Neural progenitor cell (in vitro differentiated cells): ENCODE results near the gene CXCL9. TPM values are rescaled to one million over a fixed set of nuclear protein-coding genes. Genes with fewer than 3 reads are reported as not detected.

Source experiments
- DNase-seq: peaks from one replicate; pipeline ENCODE4 v3.0.0-alpha.2; 2016; ENCODE audit warnings: low spot score
- H2AFZ ChIP-seq: fragments of 200-600 bp; sonication (generic); replicated peaks from 2 replicates; pipeline ENCODE4 v1.6.1; 2016; ENCODE audit warnings: antibody characterized with exemption
- H3F3A ChIP-seq: fragments of 200-600 bp; sonication (generic); 2 replicates; pipeline ENCODE4 v1.6.1; 2016; ENCODE audit warnings: antibody characterized with exemption, low read depth
- H3K27ac ChIP-seq: fragments of 200-600 bp; sonication (generic); 2 replicates; pipeline ENCODE4 v1.5.1; 2016; ENCODE audit warnings: mild to moderate bottlenecking
- H3K27me3 ChIP-seq: fragments of 200-600 bp; sonication (generic); 2 replicates; pipeline ENCODE4 v1.6.1; 2016; ENCODE audit warnings: mild to moderate bottlenecking, moderate library complexity
- H3K36me3 ChIP-seq: fragments of 200-600 bp; sonication (generic); 2 replicates; pipeline ENCODE4 v1.5.1; 2016
- H3K4me1 ChIP-seq: fragments of 200-600 bp; sonication (generic); 2 replicates; pipeline ENCODE4 v1.6.1; 2016; ENCODE audit warnings: mixed run types
- H3K4me2 ChIP-seq: fragments of 200-600 bp; sonication (generic); 2 replicates; pipeline ENCODE4 v1.6.1; 2016
- H3K4me3 ChIP-seq: fragments of 200-600 bp; sonication (generic); 2 replicates; pipeline ENCODE4 v1.5.1; 2016
- H3K79me2 ChIP-seq: fragments of 200-600 bp; sonication (generic); 2 replicates; pipeline ENCODE4 v1.6.1; 2016; ENCODE audit warnings: low read depth
- H3K9ac ChIP-seq: fragments of 200-600 bp; sonication (generic); 2 replicates; pipeline ENCODE4 v1.6.1; 2016
- H3K9me3 ChIP-seq: fragments of 200-600 bp; sonication (generic); 2 replicates; pipeline ENCODE4 v1.5.1; 2016; ENCODE audit warnings: low read depth
- H4K20me1 ChIP-seq: fragments of 200-600 bp; sonication (generic); 2 replicates; pipeline ENCODE4 v1.6.1; 2016; ENCODE audit warnings: low read depth
- H3K27ac Mint-ChIP-seq: 3 replicates; pipeline ENCODE4 v1.8.0; 2021; ENCODE audit warnings: mixed read lengths
- H3K27me3 Mint-ChIP-seq: 2 replicates; pipeline ENCODE4 v1.8.0; 2022; ENCODE audit warnings: low read depth, mild to moderate bottlenecking, inconsistent platforms, moderate library complexity, mixed read lengths; ENCODE audit not compliant: insufficient read depth
- H3K36me3 Mint-ChIP-seq: 3 replicates; pipeline ENCODE4 v1.8.0; 2021; ENCODE audit warnings: mixed read lengths
- H3K4me1 Mint-ChIP-seq: 3 replicates; pipeline ENCODE4 v1.8.0; 2021; ENCODE audit warnings: mixed read lengths
- H3K4me3 Mint-ChIP-seq: 3 replicates; pipeline ENCODE4 v1.8.0; 2021; ENCODE audit warnings: mild to moderate bottlenecking, moderate library complexity, mixed read lengths
- H3K9me3 Mint-ChIP-seq: 3 replicates; pipeline ENCODE4 v1.8.0; 2020; ENCODE audit warnings: mixed read lengths
- CTCF ChIP-seq: fragments of 200-600 bp; sonication (generic); IDR thresholded peaks from 2 replicates; pipeline ENCODE4 v1.5.1; 2017; ENCODE audit warnings: antibody characterized with exemption, mild to moderate bottlenecking
- EZH2 ChIP-seq: fragments of 200-600 bp; sonication (generic); IDR thresholded peaks from 2 replicates; pipeline ENCODE4 v1.6.1; 2017; ENCODE audit warnings: antibody characterized with exemption, mild to moderate bottlenecking, moderate library complexity
- EZH2phosphoT487 ChIP-seq: fragments of 200-600 bp; sonication (generic); IDR thresholded peaks from 2 replicates; pipeline ENCODE4 v1.6.1; 2017; ENCODE audit warnings: antibody characterized with exemption
- total RNA-seq: library from RNA; depleted of rRNA; stranded (reverse); fragments of >200 nt; gene quantifications from 2 replicates; pipeline ENCODE4 v1.2.3, GENCODE V29; 2015; ENCODE audit warnings: low replicate concordance

The CXCL9 gene
- total RNA-seq, 1 donor from 2014 or later = not detected

- Histone ChIP-seq H3K4me1 (no peaks in the 10 kb centered on the region), H3K9ac (no peak within 1 kb of the TSS), H4K20me1 (no peaks in the 10 kb centered on the region), H3K9me3 (no peaks in the 10 kb centered on the region), H3K79me2 (no peaks in the 10 kb centered on the region), H3F3A (no peaks in the 10 kb centered on the region), H3K36me3 (no peaks in the 10 kb centered on the region), H3K4me3 (no peak within 1 kb of the TSS), H3K4me2 (no peak within 1 kb of the TSS), H2AFZ (no peak within 1 kb of the TSS), H3K27me3 (no peaks in the 10 kb centered on the region), H3K27ac (no peak within 1 kb of the TSS)
- H3K9me3 Mint-ChIP-seq = no peaks in the 10 kb centered on the region
- no peaks in the 10 kb centered on the region for H3K36me3 Mint-ChIP-seq
- no peak for DNase-seq
- no peak within 1 kb of the TSS for H3K27ac Mint-ChIP-seq
- H3K4me3 Mint-ChIP-seq = no peak within 1 kb of the TSS
- peaks cover 4% of the 10 kb centered on the region for H3K4me1 Mint-ChIP-seq
- peaks cover 2% of the 10 kb centered on the region for H3K27me3 Mint-ChIP-seq
- TF ChIP-seq CTCF (no peak), EZH2 (no peak), EZH2phosphoT487 (no peak)
These were observed 16.1 kb upstream of the CXCL9 start, which contains the start of gene CXCL10 for GRCh38 chr4:76023389-76023788. CXCL10 (minus strand) TSS chr4:76023497; CDS start chr4:76023431, 66 bp downstream.

GRCh38 chr4:76022677-76023076, 15.4 kb upstream of the CXCL9 start:
- H3K27ac ChIP-seq = no peak overlapping the region
- H3K4me1 ChIP-seq = no peaks in the 10 kb centered on the region
- Mint-ChIP-seq H3K4me3 (no peak overlapping the region), H3K27ac (no peak overlapping the region), H3K27me3 (peaks cover 5% of the 10 kb centered on the region), H3K4me1 (peaks cover 4% of the 10 kb centered on the region), H3K9me3 (no peaks in the 10 kb centered on the region), H3K36me3 (no peaks in the 10 kb centered on the region)
- no peaks in the 10 kb centered on the region for H3K9me3 ChIP-seq
- no peaks in the 10 kb centered on the region for H3K27me3 ChIP-seq
- H3F3A ChIP-seq = no peaks in the 10 kb centered on the region
- no peaks in the 10 kb centered on the region for H3K36me3 ChIP-seq
- H2AFZ ChIP-seq = no peak overlapping the region
- no peaks in the 10 kb centered on the region for H3K79me2 ChIP-seq
- no peak overlapping the region for H3K4me2 ChIP-seq
- no peak for TF ChIP-seq CTCF
- no peak for TF ChIP-seq EZH2phosphoT487
- no peak for TF ChIP-seq EZH2
- no peak for DNase-seq
- no peak overlapping the region for H3K4me3 ChIP-seq
- H4K20me1 ChIP-seq = no peaks in the 10 kb centered on the region
- H3K9ac ChIP-seq = no peak overlapping the region

GRCh38 chr4:76022031-76022430, 14.7 kb upstream of the CXCL9 start:
- Histone ChIP-seq H3K4me2 (no peak overlapping the region), H3K9ac (no peak overlapping the region), H3F3A (no peaks in the 10 kb centered on the region), H2AFZ (no peak overlapping the region), H3K79me2 (no peaks in the 10 kb centered on the region), H3K27ac (no peak overlapping the region), H3K36me3 (no peaks in the 10 kb centered on the region), H3K9me3 (no peaks in the 10 kb centered on the region), H3K27me3 (no peaks in the 10 kb centered on the region), H3K4me1 (no peaks in the 10 kb centered on the region), H4K20me1 (no peaks in the 10 kb centered on the region), H3K4me3 (no peak overlapping the region)
- H3K4me3 Mint-ChIP-seq = no peak overlapping the region
- no peak for TF ChIP-seq EZH2
- TF ChIP-seq EZH2phosphoT487 = no peak
- TF ChIP-seq CTCF = no peak
- H3K36me3 Mint-ChIP-seq = no peaks in the 10 kb centered on the region
- H3K4me1 Mint-ChIP-seq = peaks cover 4% of the 10 kb centered on the region
- H3K27ac Mint-ChIP-seq = no peak overlapping the region
- H3K9me3 Mint-ChIP-seq = no peaks in the 10 kb centered on the region
- H3K27me3 Mint-ChIP-seq = peaks cover 5% of the 10 kb centered on the region
- no peak for DNase-seq
